Small intestine (tissue), 7 donors: ENCODE measurements around the gene CBR1. TPM values are rescaled to one million over a fixed set of nuclear protein-coding genes. Genes with fewer than 3 reads are reported as not detected.
"Not testable (repeated sequence)": the region's sequence is repeated elsewhere in the genome, so short reads cannot be mapped to it uniquely, and the experiment has no call there.

Experiments
- DNase-seq, 2 donors: peaks; one replicate each; pipeline versions ENCODE4 v3.0.0 to v3.0.0-alpha.2; 2013
- FAIRE-seq: peaks from 2 replicates; lab custom pipeline; 2012; peaks lifted over from hg19 to GRCh38; lab: Jason Lieb, UNC
- H3K27ac ChIP-seq, 3 donors: one replicate each; pipeline ENCODE4 v1.5.1; 2013; ENCODE audit warnings: low read length in 2 of 3, mild to moderate bottlenecking in 2 of 3, control low read depth in 1 of 3, inconsistent platforms in 1 of 3, low read depth in 1 of 3, moderate library complexity in 1 of 3
- H3K27me3 ChIP-seq, 3 donors: one replicate each; pipeline ENCODE4 v1.6.1; 2013; ENCODE audit warnings: low read length in 3 of 3, inconsistent platforms in 1 of 3; ENCODE audit not compliant: control insufficient read depth in 3 of 3, insufficient read depth in 3 of 3
- H3K36me3 ChIP-seq, 3 donors: one replicate each; pipeline ENCODE4 v1.6.1; 2013; ENCODE audit warnings: low read length in 3 of 3, inconsistent platforms in 1 of 3, low read depth in 1 of 3, mild to moderate bottlenecking in 1 of 3, moderate library complexity in 1 of 3; ENCODE audit not compliant: control insufficient read depth in 3 of 3, insufficient read depth in 2 of 3
- H3K4me1 ChIP-seq, 3 donors: one replicate each; pipeline ENCODE4 v1.6.1; 2013; ENCODE audit warnings: low read length in 2 of 3, inconsistent platforms in 1 of 3, low read depth in 1 of 3, mild to moderate bottlenecking in 1 of 3, moderate library complexity in 1 of 3; ENCODE audit not compliant: control insufficient read depth in 3 of 3, insufficient read depth in 2 of 3
- H3K4me3 ChIP-seq, 3 donors: one replicate each; pipeline ENCODE4 v1.5.1; 2013; ENCODE audit warnings: low read length in 3 of 3, control low read depth in 1 of 3, inconsistent platforms in 1 of 3, low read depth in 1 of 3, mild to moderate bottlenecking in 1 of 3, moderate library complexity in 1 of 3
- H3K9me3 ChIP-seq, 2 donors: one replicate each; pipeline ENCODE4 v1.6.1; 2013; ENCODE audit warnings: low read depth in 1 of 2, low read length in 1 of 2; ENCODE audit not compliant: control insufficient read depth in 2 of 2, insufficient read depth in 1 of 2
- WGBS, 3 donors: extraction: QIAGEN DNeasy Blood & Tissue Kit; methylation state at CpG; one replicate each; pipeline ENCODE4 v1.1.7; 2013; 5-methylcytosine and 5-hydroxymethylcytosine counted together
- polyA plus RNA-seq, 4 donors: library from polyadenylated mRNA; stranded (reverse) in 3 of 4; unstranded in 1 of 4; fragments of 200-250 nt in 3 of 4; fragments of 120-200 nt in 1 of 4; gene quantifications; one replicate each; pipeline versions ENCODE4 v1.2.1 to v1.2.3, GENCODE V29; 2013
- donor health status: healthy with polysubstance abuse.
- donor health status: control.
- donor health status: control.
- donor health status: Bipolar disorder and iron deficiency.
- donor health status: healthy.

Gene CBR1
- polyA plus RNA-seq, 4 donors: 60.5 to 1,932 (median 958) TPM

DNA sequence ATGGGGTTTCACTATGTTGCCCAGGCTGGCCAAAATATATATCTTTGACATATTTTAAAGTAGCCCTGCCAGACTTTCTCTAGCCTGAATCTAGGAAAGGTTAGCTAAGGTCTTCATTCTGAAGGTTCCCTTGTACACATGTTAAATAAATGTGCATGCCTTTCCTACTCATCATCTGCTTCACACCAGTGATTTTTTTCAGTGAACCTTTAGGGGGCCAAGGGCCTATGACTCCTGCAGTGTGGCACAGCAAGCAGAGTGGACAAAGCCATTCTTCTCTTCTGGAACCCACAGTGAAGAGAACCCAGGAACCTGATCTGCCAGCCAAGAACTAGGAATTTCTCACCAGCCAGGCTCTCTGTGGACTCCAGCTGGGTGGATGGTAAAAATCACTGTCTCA lies 22.9 kb downstream of the CBR1 start:
- no peaks in the 10 kb centered on the region for H3K27me3 ChIP-seq
- no peak for FAIRE-seq

DNA sequence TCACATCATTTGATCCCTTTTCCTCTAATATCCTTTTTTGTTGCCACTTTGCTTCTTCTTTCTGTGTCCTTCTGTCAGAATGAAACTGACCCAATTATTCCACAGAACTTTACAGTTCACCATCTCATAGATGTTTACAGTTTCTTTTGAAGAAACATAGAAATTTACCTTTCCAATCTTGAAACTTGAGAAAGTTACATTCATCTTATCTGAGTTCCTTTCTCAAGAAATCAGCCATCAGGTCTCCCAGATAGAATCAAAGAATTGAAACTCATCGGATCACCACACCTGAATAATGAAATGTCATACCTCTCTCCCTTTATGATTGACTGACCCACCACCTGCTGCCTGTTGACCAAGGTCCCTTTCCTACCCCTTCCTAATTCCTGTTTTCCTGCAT lies 23.7 kb downstream of the CBR1 start:
- no peak overlapping the region for H3K27ac ChIP-seq
- no peak overlapping the region for H3K4me3 ChIP-seq
- peaks cover 0 to 3% (median 0%) of the 10 kb centered on the region in 3 donors for H3K4me1 ChIP-seq
- H3K9me3 ChIP-seq: peaks cover 2 to 10% of the 10 kb centered on the region in 2 donors
- 97 to 100% (median 100%) methylated on average over 1 of the region's 1 CpG for WGBS, 3 donors
- FAIRE-seq: no peak
- no peaks in the 10 kb centered on the region for H3K27me3 ChIP-seq
- DNase-seq: no peak
- no peaks in the 10 kb centered on the region for H3K36me3 ChIP-seq

More for the DNA sequence above, 22.9 kb downstream of the CBR1 start:
- Histone ChIP-seq H3K4me3 (no peak overlapping the region), H3K9me3 (peaks cover 2 to 10% of the 10 kb centered on the region in 2 donors), H3K27ac (no peak overlapping the region), H3K36me3 (no peaks in the 10 kb centered on the region), H3K4me1 (no peaks in the 10 kb centered on the region)
- no peak for DNase-seq

- no peaks in the 10 kb centered on the region for H3K36me3 ChIP-seq
- H3K4me1 ChIP-seq: peaks cover 0 to 3% (median 0%) of the 10 kb centered on the region in 3 donors
- no peaks in the 10 kb centered on the region for H3K27me3 ChIP-seq
- 24 to 62% (median 55%) methylated on average over 1 of the region's 1 CpG for WGBS, 3 donors
- FAIRE-seq (no peak), DNase-seq (no peak)
- H3K9me3 ChIP-seq: peaks cover 2 to 10% of the 10 kb centered on the region in 2 donors
- H3K27ac ChIP-seq: no peak overlapping the region
- no peak overlapping the region for H3K4me3 ChIP-seq
Observed at GRCh38 chr21:36096398-36097290, 26.8 kb downstream of the CBR1 start.

- Histone ChIP-seq H3K36me3 (no peaks in the 10 kb centered on the region), H3K4me1 (peaks cover 0 to 3% (median 0%) of the 10 kb centered on the region in 3 donors), H3K27me3 (no peaks in the 10 kb centered on the region), H3K9me3 (peaks cover 2 to 10% of the 10 kb centered on the region in 2 donors), H3K27ac (no peak overlapping the region), H3K4me3 (no peak overlapping the region)
- FAIRE-seq (no peak), DNase-seq (peak; percentile 46 to 50)
- 74 to 82% (median 81%) methylated on average over 8 of the region's 8 CpGs for WGBS, 3 donors
Observed at GRCh38 chr21:36097427-36098181, 27.8 kb downstream of the CBR1 start.

GRCh38 chr21:36098182-36098532 lies 28.3 kb downstream of the CBR1 start:
- no peak overlapping the region for H3K27ac ChIP-seq

GRCh38 chr21:36099000-36099399 lies 29.2 kb downstream of the CBR1 start:
- H3K4me1 ChIP-seq: peaks cover 0 to 3% (median 0%) of the 10 kb centered on the region in 3 donors
- H3K4me3 ChIP-seq: no peak overlapping the region
- DNase-seq (no peak), FAIRE-seq (no peak)
- H3K27me3 ChIP-seq: no peaks in the 10 kb centered on the region
- WGBS, 3 donors: 82 to 98% (median 94%) methylated on average over 3 of the region's 3 CpGs
- H3K36me3 ChIP-seq: no peaks in the 10 kb centered on the region
- no peak overlapping the region for H3K27ac ChIP-seq
- H3K9me3 ChIP-seq: peaks cover 0 to under 1% of the 10 kb centered on the region in 2 donors

More at GRCh38 chr21:36098182-36098532, 28.3 kb downstream of the CBR1 start:
- Histone ChIP-seq H3K36me3 (no peaks in the 10 kb centered on the region), H3K9me3 (peaks cover 2 to 6% of the 10 kb centered on the region in 2 donors), H3K4me3 (no peak overlapping the region), H3K27me3 (no peaks in the 10 kb centered on the region), H3K4me1 (peaks cover 0 to 3% (median 0%) of the 10 kb centered on the region in 3 donors)
- WGBS, 3 donors: 57 to 74% (median 72%) methylated on average over 2 of the region's 2 CpGs
- DNase-seq: no peak
- no peak for FAIRE-seq

DNA sequence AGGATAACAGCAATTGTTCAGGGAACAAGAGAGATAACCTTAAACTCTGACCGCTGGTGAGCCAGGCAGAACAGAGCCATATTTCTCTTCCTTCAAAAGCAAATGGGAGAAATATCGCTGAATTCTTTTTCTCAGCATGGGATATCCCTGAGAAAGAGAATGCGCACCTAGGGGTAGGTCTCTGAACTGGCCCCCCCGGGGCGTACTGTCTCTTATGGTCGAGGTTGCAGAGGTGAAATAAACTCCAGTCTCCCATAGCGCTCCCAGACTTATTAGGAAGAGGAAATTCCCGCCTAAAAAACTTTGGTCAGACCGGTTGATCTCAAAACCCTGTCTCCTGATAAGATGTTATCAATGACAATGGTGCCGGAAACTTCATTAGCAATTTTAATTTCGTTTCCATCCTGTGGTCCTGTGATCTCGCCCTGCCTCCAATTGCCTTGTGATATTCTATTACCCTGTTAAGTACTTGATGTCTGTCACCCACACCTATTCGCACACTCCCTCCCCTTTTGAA lies 29.9 kb downstream of the CBR1 start:
- WGBS, 3 donors: 62 to 68% (median 64%) methylated on average over 12 to 13 of the region's 13 CpGs
- FAIRE-seq, H3K27me3 ChIP-seq, H3K27ac ChIP-seq, H3K4me3 ChIP-seq, H3K4me1 ChIP-seq, DNase-seq, H3K36me3 ChIP-seq, H3K9me3 ChIP-seq: not testable (repeated sequence)

DNA sequence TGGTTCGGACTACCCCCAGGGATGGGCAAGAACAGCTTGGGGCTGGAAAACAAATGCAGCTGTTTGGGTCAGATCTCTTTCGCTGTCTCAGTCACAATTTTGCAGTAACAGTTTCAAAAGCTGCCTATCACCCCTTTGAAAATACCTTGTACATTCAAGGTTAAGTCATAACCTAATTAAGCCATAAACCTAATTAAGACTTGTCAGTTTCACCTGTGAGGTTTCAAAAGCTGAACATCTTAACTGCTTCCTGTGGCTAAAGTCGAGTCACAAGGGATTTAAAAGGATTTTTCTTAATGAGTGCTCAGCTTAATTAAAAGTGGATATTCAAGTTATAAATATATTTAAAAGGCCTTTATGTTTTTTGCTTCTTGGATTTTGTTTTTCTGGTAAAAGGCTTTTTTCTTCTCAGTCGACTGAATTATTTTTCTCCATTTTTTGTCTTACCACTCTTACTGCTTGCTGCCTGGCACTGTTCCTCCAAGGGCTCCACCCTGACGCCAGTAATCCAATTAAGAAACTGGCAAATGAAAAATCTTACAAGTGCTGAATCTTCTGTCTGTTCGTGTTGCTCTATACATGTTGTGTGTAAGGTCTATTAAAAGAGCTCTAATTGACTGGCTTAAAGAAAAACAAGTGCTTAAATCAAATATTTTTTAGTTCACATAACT lies 31.3 kb downstream of the CBR1 start:
- Histone ChIP-seq H3K4me1 (peaks cover 0 to 3% (median 0%) of the 10 kb centered on the region in 3 donors), H3K9me3 (no peaks in the 10 kb centered on the region), H3K27ac (no peak overlapping the region), H3K36me3 (no peaks in the 10 kb centered on the region), H3K4me3 (no peak overlapping the region), H3K27me3 (peaks cover 0 to 12% (median 0%) of the 10 kb centered on the region in 3 donors)
- peak in 1 of 2 donors; percentile 27 for DNase-seq
- 19 to 58% (median 34%) methylated on average over 6 of the region's 6 CpGs for WGBS, 3 donors
- FAIRE-seq: no peak
